Measurements from ENCODE around the gene B4GALT5. TPM values are rescaled to one million over a fixed set of nuclear protein-coding genes. Genes with fewer than 3 reads are reported as not detected.
"Not testable (repeated sequence)": the region's sequence is repeated elsewhere in the genome, so short reads cannot be mapped to it uniquely, and the experiment has no call there.

B4GALT5 gene
- total RNA-seq, 8 experiments from 2014 or later = 18.6 to 69.8 (median 37.5) TPM

DNA sequence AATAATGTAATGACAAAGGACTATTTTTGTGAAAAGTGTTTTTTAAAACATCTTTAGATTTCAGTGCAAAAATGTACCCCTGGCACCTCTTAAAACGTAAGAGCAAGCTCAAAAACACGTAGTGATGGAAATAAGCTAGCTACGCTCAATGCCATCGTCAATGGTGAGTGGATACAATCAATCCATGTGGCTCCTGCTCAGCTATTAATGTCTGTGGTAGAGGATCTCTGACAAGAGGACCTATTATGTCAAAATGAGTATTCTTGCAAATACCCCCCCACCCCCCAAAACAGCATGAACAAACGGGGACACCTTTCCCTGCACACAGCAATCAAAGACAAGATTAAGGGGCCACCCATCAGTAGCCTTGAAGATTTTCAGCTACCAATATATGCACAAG lies 80.7 kb downstream of the B4GALT5 start:
- Histone ChIP-seq H3K27ac (no peak overlapping the region), H3K4me3 (no peak overlapping the region), H3K4me1 (replicated peaks in 1 of 2) (peaks cover 16 to 29% of the 10 kb centered on the region in 2 donors)
- no peak for ATAC-seq (replicated peaks in 6 of 8)
- 75 to 100% (median 83%) methylated on average over 1 to 5 of the region's 5 CpGs; no CpG with 5 or more reads in 5 of the 10 experiments for WGBS, 10 experiments
- in situ Hi-C loops (cut with MboI; ENCODE audit: low pct_unique_long_range_greater_than_20kb in 2 of 9, low sequenced_read_pairs in 9 of 9, unreplicated experiment in 9 of 9) = no loop called here

DNA sequence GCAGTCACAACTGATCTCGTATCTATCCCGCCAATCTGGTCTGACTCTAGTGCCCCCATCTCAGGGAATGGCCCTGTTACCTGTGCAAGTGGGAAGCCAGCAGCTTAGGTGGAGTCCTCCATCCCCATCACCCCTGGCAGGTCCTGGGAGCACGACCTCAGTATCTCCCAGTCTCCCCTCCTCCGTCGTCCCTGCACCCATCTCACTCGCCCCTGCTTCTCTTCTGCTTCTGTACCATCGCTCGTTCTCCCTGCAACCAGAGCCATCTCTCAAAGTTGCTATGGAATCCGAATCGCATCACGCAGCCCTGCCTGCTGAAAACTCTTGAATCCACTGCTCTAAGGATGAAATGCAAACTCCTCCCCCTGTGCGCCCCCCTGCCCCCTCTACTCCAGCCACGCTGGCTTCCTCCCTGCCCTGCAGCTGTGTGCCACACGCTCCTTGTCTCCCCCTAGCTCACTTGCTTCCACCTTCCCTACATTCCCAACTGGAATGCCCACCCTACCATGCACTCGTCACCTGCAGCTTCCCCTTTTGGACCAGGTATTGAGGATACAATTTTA lies 81.7 kb downstream of the B4GALT5 start:
- ATAC-seq (replicated peaks in 6 of 8) = peak in 5 of 8 experiments; percentile 36 to 60 (median 51)
- H3K4me1 ChIP-seq (replicated peaks in 1 of 2) = peaks cover 16 to 29% of the 10 kb centered on the region in 2 donors
- no peak overlapping the region for H3K4me3 ChIP-seq
- H3K27ac ChIP-seq = no peak overlapping the region
- 81 to 100% methylated on average over 1 to 8 of the region's 15 CpGs; no CpG with 5 or more reads in 8 of the 10 experiments for WGBS, 10 experiments
- in situ Hi-C loops (cut with MboI; ENCODE audit: low pct_unique_long_range_greater_than_20kb in 2 of 9, low sequenced_read_pairs in 9 of 9, unreplicated experiment in 9 of 9) = no loop called here

GRCh38 chr20:49631061-49631716 lies 82.5 kb downstream of the B4GALT5 start:
- in situ Hi-C loops (cut with MboI; ENCODE audit: low pct_unique_long_range_greater_than_20kb in 2 of 9, low sequenced_read_pairs in 9 of 9, unreplicated experiment in 9 of 9) = no loop called here
- Histone ChIP-seq H3K4me1 (replicated peaks in 1 of 2) (peaks cover 16 to 29% of the 10 kb centered on the region in 2 donors), H3K4me3 (no peak overlapping the region), H3K27ac (no peak overlapping the region)
- ATAC-seq (replicated peaks in 6 of 8) = peak in 3 of 8 experiments; percentile 12 to 56 (median 17)
- 37 to 100% (median 67%) methylated on average over 1 to 4 of the region's 9 CpGs; no CpG with 5 or more reads in 3 of the 10 experiments for WGBS, 10 experiments

GRCh38 chr20:49630396-49630951 lies 83.2 kb downstream of the B4GALT5 start:
- Histone ChIP-seq H3K27ac (no peak overlapping the region), H3K4me1 (replicated peaks in 1 of 2) (peaks cover 14 to 29% of the 10 kb centered on the region in 2 donors), H3K4me3 (no peak overlapping the region)
- in situ Hi-C loops (cut with MboI; ENCODE audit: low pct_unique_long_range_greater_than_20kb in 2 of 9, low sequenced_read_pairs in 9 of 9, unreplicated experiment in 9 of 9) = no loop called here
- WGBS, 10 experiments = 56 to 100% (median 70%) methylated on average over 2 to 8 of the region's 10 CpGs; no CpG with 5 or more reads in 2 of the 10 experiments
- ATAC-seq (replicated peaks in 6 of 8) = peak in 1 of 8 experiments; percentile 14

DNA sequence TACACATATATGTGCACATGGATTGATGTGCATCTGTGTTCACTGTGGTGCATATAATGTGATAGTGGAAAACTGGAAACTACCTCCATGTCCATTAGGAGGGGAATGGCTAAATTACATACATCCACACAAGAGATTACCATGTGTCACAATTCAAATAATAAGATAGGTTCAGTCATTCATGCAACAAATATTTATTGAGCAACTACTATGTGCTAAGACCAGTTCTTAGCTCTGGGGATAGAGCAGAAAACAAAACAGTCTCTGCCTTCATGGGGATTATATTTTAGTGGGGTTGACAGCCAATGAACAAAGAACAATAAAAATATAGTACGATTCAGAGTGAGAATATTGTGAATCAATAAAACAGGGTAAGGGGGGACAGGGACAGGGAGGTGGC lies 84.1 kb downstream of the B4GALT5 start:
- in situ Hi-C loops (cut with MboI; ENCODE audit: low pct_unique_long_range_greater_than_20kb in 2 of 9, low sequenced_read_pairs in 9 of 9, unreplicated experiment in 9 of 9) = no loop called here
- no peak for ATAC-seq (replicated peaks in 6 of 8)
- H3K4me3 ChIP-seq = no peak overlapping the region
- 100% methylated on average over 1 of the region's 1 CpG; no CpG with 5 or more reads in 4 of the 10 experiments for WGBS, 10 experiments
- H3K27ac ChIP-seq = no peak overlapping the region
- peaks cover 9 to 22% of the 10 kb centered on the region in 2 donors for H3K4me1 ChIP-seq (replicated peaks in 1 of 2)

DNA sequence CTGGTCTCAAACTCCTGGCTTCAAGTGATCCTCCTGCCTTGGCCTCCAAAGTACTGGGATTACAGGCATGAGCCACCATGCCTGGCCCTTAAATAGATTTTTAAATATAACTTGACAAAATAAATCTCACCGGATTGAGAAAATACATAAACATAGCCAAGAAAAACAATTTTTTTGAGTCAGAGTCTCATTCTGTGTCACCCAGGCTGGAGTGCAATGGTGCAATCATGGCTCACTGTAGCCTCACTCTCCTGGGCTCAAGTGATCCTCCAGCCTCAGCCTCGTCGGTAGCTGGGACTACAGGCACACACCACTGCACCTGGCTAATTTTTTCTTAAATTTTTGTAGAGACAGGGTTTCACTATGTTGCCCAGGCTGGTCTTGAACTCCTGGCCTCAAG lies 85.4 kb downstream of the B4GALT5 start:
- H3K4me3 ChIP-seq; in situ Hi-C loops (cut with MboI; ENCODE audit: low pct_unique_long_range_greater_than_20kb in 2 of 9, low sequenced_read_pairs in 9 of 9, unreplicated experiment in 9 of 9); H3K4me1 ChIP-seq (replicated peaks in 1 of 2); ATAC-seq (replicated peaks in 6 of 8); H3K27ac ChIP-seq: not testable (repeated sequence)
- 0 to 100% (median 88%) methylated on average over 1 to 3 of the region's 3 CpGs; no CpG with 5 or more reads in 3 of the 10 experiments for WGBS, 10 experiments

- peak in 1 of 8 experiments; percentile 12 for ATAC-seq (replicated peaks in 6 of 8)
- 30 to 100% (median 82%) methylated on average over 1 to 6 of the region's 6 CpGs; no CpG with 5 or more reads in 3 of the 10 experiments for WGBS, 10 experiments
- peaks cover 0 to 2% of the 10 kb centered on the region in 2 donors for H3K4me1 ChIP-seq (replicated peaks in 1 of 2)
- no peak overlapping the region for H3K4me3 ChIP-seq
- in situ Hi-C loops (cut with MboI; ENCODE audit: low pct_unique_long_range_greater_than_20kb in 2 of 9, low sequenced_read_pairs in 9 of 9, unreplicated experiment in 9 of 9) = no loop called here
- no peak overlapping the region for H3K27ac ChIP-seq
Measured at GRCh38 chr20:49627329-49627761, 86.3 kb downstream of the B4GALT5 start.

DNA sequence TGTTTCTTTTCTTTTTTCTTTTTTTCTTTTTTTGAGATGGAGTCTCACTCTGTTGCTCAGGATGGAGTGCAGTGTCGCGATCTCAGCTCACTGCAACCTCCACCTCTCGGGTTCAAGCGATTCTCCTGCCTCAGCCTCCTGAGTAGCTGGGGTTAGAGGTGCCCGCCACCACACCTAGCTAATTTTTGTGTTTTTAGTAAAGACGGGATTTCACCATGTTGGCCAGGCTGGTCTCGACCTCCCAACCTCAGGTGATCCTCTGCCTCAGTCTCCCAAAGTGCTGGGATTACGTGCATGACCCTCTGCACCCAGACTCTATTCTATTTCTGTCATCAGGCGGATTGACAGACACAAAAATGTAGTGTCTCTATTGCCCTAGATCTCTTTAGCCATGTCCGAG lies 88.7 kb downstream of the B4GALT5 start:
- not testable (repeated sequence) for H3K4me1 ChIP-seq (replicated peaks in 1 of 2)
- 77 to 94% (median 90%) methylated on average over 1 to 8 of the region's 10 CpGs; no CpG with 5 or more reads in 3 of the 10 experiments for WGBS, 10 experiments
- in situ Hi-C loops (cut with MboI; ENCODE audit: low pct_unique_long_range_greater_than_20kb in 2 of 9, low sequenced_read_pairs in 9 of 9, unreplicated experiment in 9 of 9) = loop anchor here in 8 of 9 experiments (25.0 kb wide), 4 partner anchors 212 to 312 kb away; partner anchors contain the start of gene RNF114 (in 1 of the 8)

DNA sequence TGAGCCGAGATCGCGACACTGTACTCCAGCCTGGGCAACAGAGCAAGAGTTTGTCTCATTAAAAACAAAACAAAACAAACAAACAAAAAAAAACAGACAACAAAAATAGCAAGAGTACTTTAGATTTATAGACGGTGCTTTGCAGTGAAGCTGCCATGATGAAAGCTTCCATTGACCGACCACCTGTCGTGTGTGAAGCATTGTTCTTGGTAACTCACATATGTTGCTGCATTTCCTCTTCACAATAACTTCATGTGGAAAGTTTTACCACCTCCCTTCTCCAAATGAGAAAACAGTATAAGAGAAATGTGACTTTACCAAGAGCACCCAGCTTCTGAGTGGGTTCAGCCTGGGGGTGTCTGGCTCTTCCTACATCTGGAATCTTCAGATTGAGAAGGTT lies 89.4 kb downstream of the B4GALT5 start:
- WGBS, 10 experiments = 33 to 100% (median 89%) methylated on average over 1 to 6 of the region's 6 CpGs
- no peak overlapping the region for H3K27ac ChIP-seq
- in situ Hi-C loops (cut with MboI; ENCODE audit: low pct_unique_long_range_greater_than_20kb in 2 of 9, low sequenced_read_pairs in 9 of 9, unreplicated experiment in 9 of 9) = loop anchor here in 8 of 9 experiments (25.0 kb wide), 4 partner anchors 213 to 313 kb away; partner anchors contain the start of gene RNF114 (in 1 of the 8)
- no peak for ATAC-seq (replicated peaks in 6 of 8)
- H3K4me1 ChIP-seq (replicated peaks in 1 of 2) = no peaks in the 10 kb centered on the region
- H3K4me3 ChIP-seq = no peak overlapping the region

More for the DNA sequence above, 88.7 kb downstream of the B4GALT5 start:
- not testable (repeated sequence) for ATAC-seq (replicated peaks in 6 of 8); H3K27ac ChIP-seq; H3K4me3 ChIP-seq

GRCh38 chr20:49622243-49622642 lies 91.4 kb downstream of the B4GALT5 start:
- no peak overlapping the region for H3K27ac ChIP-seq
- H3K4me3 ChIP-seq = no peak overlapping the region
- no peaks in the 10 kb centered on the region for H3K4me1 ChIP-seq (replicated peaks in 1 of 2)
- ATAC-seq (replicated peaks in 6 of 8) = no peak
- WGBS, 10 experiments = 57 to 100% (median 74%) methylated on average over 1 of the region's 1 CpG
- in situ Hi-C loops (cut with MboI; ENCODE audit: low pct_unique_long_range_greater_than_20kb in 2 of 9, low sequenced_read_pairs in 9 of 9, unreplicated experiment in 9 of 9) = loop anchor here in 8 of 9 experiments (25.0 kb wide), 4 partner anchors 215 to 315 kb away; partner anchors contain the start of gene RNF114 (in 1 of the 8)

DNA sequence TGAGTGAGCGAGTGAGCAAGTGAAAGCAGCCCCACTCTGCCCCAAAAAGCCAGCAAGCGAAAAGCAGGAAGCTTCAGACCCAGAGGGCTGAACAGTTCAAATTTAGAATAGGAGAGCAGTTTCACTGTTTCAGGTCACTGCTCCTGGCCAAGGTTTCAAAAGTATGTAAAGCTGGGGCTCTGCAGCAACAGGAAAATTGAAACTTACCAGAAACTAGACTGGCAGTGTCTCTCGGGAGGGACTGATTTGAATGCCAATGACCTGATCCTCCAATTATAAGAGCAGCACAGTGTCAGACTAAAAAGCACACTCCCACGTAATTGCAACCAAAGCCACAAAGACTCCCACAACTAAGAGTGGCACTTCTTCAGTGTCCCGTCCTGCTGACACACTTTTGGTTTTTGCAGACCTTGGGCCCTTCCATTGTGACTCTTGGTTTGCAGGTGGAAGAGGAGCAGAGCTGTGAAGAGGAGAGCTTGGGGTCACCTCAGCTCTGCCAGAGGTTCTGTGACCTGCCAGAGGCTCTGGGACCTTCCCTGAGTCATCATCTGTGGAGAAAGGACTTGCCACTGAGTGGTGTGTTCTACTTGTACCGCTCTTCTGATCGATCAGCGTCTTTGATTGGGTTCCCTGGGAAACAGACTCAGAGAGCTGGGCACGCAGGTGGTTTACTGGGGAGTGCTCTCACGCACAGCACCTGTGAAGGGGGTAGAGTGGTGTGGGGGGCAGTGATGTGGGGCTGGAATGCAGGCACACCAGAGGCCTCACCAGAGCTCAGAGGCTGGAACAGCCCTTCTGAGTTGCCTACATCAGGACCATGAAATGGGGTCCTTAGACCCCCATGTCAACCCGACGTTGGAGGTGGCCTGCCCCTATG lies 93.1 kb downstream of the B4GALT5 start:
- peak in 2 of 8 experiments; percentile 17 to 74 for ATAC-seq (replicated peaks in 6 of 8)
- Histone ChIP-seq H3K4me1 (replicated peaks in 1 of 2) (no peaks in the 10 kb centered on the region), H3K4me3 (no peak overlapping the region), H3K27ac (no peak overlapping the region)
- 22 to 100% (median 60%) methylated on average over 1 to 5 of the region's 12 CpGs for WGBS, 10 experiments
- in situ Hi-C loops (cut with MboI; ENCODE audit: low pct_unique_long_range_greater_than_20kb in 2 of 9, low sequenced_read_pairs in 9 of 9, unreplicated experiment in 9 of 9) = loop anchor here in 8 of 9 experiments (25.0 kb wide), 4 partner anchors 217 to 317 kb away; partner anchors contain the start of gene RNF114 (in 1 of the 8)

All from motor neuron (in vitro differentiated cells).